NCI-H510A (cell line): Measurements from ENCODE around the gene SLC10A6.
"Not testable (repeated sequence)": the region's sequence is repeated elsewhere in the genome, so short reads cannot be mapped to it uniquely, and the experiment has no call there.

Experiments
- DNase-seq: peaks from one replicate; lab custom pipeline; 2025; lab: John Stamatoyannopoulos, UW

Gene SLC10A6

GRCh38 chr4:86848732-86849619, at the start of gene SLC10A6:
Gene SLC10A6 (minus strand): TSS chr4:86849384. CDS start chr4:86849115, 269 bp downstream.
- no peak for DNase-seq

DNA sequence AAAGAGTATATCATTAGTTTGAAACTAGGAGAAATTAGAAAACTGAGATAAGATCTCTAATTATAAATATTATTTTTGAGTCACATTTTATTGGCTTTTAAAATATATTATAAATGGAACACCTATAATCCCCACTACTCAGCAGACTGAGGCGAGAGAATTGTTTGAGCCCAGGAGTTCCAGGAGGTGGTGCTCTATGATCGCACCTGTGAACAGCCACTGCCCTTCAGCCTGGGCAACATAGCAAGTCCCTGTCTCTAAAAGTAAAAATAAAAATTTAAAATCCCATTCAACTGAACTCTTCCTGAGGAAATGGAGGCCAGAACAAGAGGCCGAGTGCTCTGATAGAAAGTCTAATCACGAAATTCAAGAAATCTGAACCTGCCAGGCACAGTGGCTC, 49.4 kb upstream of the SLC10A6 start:
- no peak for DNase-seq

DNA sequence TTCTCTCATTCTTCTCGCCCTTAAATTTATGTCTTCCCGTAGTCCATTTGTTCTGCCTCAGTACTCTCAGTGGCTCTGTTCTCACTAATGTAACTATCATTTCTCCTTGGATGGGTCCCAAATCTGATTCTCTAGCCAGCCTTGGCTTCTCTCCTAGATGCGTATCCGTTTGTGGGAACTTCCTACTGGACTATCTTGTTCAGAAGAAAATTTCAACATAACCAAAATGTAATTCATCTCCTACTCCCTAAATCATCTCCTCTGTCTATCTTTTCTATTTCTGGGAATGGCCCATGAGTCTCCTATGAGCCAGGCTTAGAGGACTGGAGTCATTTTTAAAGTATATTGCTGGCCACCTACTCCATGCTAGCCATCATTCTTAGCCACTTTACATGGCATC, 47.4 kb upstream of the SLC10A6 start:
- DNase-seq, result no peak

- peak; percentile 22 for DNase-seq
Observed at GRCh38 chr4:86895692-86896488, 46.7 kb upstream of the SLC10A6 start.

DNA sequence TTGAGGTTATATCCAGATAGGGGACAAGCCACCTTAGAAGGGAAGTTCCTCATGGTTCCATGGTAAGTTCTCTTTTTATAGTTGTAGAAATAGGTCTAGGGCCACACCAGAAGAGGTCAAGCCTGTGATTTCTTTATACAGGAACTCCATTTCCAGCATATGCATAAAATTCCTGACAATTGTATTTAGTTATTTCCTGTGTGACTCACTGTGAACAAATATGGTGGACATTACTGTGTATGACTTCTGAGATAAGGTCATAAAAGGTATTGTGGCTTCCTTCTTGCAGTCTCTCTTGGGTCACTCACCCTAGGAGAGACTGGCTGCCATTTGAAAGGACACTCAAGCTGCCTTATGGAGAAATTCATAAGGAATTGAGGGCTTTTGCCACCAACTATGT, 45.3 kb upstream of the SLC10A6 start:
- DNase-seq, result no peak

DNA sequence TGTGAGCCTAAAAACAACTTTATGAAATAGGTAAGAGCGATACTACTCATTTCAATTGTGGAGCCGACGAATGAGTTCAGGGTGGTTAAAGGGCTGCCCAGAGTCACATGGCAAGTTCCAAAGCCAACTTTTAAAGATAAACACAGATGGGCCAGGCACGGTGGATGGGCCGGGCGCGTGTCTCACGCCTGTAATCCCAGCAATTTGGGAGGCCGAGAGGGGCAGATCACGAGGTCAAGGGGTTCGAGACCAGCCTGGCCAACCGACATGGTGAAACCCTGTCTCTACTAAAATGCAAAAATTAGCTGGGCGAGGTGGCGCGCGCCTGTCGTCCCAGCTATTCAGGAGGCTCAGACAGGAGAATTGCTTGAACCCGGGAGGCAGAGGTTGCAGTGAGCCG, 44.0 kb upstream of the SLC10A6 start:
- no peak for DNase-seq

GRCh38 chr4:86892636-86892960, 43.4 kb upstream of the SLC10A6 start:
- DNase-seq, result no peak

GRCh38 chr4:86891762-86892635, 42.8 kb upstream of the SLC10A6 start, which contains the start of gene C4orf36:
Gene C4orf36 (minus strand): TSS chr4:86892422. CDS start chr4:86891520, 902 bp downstream.
- DNase-seq, result peak; percentile 72

- DNase-seq, result no peak
Observed at GRCh38 chr4:86890790-86891189, 41.6 kb upstream of the SLC10A6 start.

- no peak for DNase-seq
Observed at GRCh38 chr4:86879641-86880040, 30.5 kb upstream of the SLC10A6 start.

DNA sequence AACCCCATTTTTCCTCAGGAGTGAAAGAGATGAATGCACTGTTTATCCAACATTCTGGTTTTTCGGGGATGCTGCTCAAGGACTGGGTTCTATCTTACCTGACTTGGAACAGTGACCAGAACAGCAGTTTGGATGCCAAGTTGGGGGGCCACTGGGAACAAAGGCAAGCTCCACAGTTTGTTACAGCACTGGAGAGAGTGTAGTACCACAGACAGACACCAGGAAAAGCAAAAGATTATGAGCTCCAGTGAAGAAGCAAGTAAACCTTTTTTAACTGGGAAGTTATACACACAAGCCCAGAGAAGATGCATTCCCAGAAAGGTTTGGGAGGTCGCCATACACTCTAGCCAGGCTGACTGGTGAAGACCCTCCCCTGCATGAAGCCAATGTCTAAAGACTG, 29.5 kb upstream of the SLC10A6 start:
- no peak for DNase-seq

DNA sequence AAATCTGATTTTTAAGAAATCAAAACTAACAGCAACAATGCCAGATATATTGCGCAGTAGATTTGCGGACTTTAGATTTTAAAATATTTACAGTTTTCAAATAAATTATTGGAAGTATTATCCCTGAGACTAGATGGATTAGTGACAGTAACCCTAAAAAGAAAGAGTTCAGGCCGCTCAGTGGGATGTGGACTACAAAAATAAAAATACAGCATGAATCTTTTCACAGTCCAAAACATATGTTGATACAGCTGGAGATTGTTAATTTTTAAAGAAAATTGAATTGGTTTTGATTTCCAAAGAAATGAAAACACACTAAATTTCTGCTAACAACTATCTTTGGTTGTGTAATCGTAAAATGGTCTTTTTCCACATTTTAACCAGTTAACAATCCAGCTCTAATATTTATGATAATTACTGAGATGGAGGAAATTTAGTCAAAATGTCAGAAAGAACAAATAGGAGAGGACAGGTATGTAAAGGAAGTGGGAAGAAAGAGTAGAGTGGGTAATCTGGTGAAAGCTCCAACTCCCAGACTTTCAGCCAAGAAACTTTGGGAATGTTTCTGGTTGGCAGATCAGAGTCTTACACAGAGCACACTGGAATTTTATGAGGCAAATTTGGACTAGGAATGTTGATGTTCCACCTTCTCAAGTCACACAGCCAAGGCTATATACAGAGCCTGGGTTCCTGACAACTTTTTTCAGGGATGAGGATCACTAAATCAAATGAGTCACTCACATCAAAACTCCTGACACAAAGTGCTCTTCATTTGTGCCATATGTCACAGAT, 27.9 kb upstream of the SLC10A6 start:
- DNase-seq, result no peak

- not testable (repeated sequence) for DNase-seq
Observed at GRCh38 chr4:86875436-86875835, 26.3 kb upstream of the SLC10A6 start.

- DNase-seq, result no peak
Observed at GRCh38 chr4:86872135-86872534, 23.0 kb upstream of the SLC10A6 start.

GRCh38 chr4:86870442-86871069, 21.4 kb upstream of the SLC10A6 start:
- DNase-seq, result no peak

DNA sequence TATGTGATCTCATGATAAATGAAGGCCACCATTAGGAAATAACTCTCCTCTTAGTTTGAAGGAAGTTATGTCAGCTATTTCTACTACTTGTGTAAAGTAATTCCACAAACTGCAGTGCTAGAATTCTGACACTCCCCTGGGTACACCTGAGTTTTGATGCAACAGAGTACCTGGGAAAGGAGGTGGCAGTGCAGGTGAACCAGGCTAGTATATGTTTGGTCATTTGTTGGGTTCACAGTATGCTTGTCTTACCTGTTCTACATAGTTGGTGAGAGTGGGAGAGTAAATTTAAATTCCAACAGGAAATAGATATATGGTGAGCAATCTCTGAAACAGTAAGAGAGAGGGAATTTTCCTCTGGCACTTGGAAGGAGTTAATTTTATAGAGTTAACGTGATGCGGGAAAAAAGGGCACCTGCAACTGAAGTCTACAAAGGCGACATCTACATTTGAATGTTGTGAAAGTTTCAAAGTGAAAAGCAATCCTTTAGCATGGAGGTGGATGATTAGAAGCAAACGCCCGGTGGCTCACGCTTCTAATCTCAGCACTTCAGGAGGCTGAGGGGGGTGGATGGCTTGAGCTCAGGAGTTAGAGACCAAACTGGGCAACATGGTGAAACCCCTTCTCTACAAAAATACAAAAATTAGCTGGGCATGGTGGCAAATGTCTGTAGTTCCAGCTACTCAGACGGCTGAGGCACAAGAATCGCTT, 8.3 kb upstream of the SLC10A6 start:
- DNase-seq, result no peak

DNA sequence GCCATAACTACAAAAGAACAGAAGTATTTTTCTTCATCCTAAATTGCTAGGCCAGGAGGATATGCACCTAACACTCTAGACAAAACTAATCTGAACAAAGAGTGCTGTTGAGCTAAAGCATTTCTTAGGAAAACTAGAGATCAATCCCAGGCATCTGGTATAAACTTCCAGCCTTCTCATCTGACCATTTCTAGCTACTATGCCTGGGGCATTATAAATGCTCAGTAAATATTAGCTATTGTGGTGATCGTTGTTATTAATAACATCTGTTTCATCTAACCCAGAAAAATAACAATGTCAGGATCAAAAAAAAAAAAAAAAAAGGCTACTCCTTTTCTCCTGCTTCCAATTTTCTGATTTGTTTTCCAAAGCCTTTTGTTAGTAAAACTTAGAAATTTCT, 7.7 kb upstream of the SLC10A6 start:
- DNase-seq, result no peak

DNA sequence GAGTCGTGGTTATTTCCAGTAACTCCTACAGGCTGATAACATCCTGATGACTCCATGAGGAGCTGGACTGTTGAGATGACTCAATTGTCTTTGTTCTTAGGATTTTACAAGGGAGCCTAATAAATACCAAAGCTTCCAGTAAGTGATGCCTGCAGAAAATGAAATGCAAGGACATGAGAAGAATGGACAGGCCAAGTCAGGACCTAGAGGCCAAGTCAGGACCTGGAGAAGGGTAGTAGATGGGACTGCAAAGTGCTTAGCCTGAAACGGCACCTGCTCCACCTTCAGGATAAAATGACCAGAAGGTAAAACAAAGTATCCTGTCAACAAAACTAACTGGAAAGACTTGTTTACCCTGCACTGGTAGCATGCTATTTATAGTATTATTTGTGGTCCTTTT, 6.4 kb upstream of the SLC10A6 start:
- no peak for DNase-seq

- no peak for DNase-seq
Observed at GRCh38 chr4:86853209-86853608, 4.0 kb upstream of the SLC10A6 start.

GRCh38 chr4:86848136-86848535, 1.0 kb downstream of the SLC10A6 start:
- no peak for DNase-seq
